ENCODE measurements around the gene DUS1L.

DUS1L gene

GRCh38 chr17:82100502-82101298, 35.1 kb upstream of the DUS1L start:
- DNase-seq = no peak

- DNase-seq = no peak
Observed at GRCh38 chr17:82098939-82099763, 33.5 kb upstream of the DUS1L start.

GRCh38 chr17:82098169-82098938, 32.8 kb upstream of the DUS1L start, which contains the start of gene FASN:
FASN (minus strand) TSS chr17:82098236; CDS start chr17:82096445, 1,791 bp downstream.
- peak; percentile 53 for DNase-seq

GRCh38 chr17:82097919-82098168, 32.2 kb upstream of the DUS1L start:
- no peak for DNase-seq

- DNase-seq = no peak
Observed at GRCh38 chr17:82097184-82097918, 31.7 kb upstream of the DUS1L start.

GRCh38 chr17:82096709-82097183, 31.1 kb upstream of the DUS1L start:
- DNase-seq = no peak

- DNase-seq = no peak
Observed at GRCh38 chr17:82095777-82096708, 30.4 kb upstream of the DUS1L start.

GRCh38 chr17:82094931-82095776, 29.6 kb upstream of the DUS1L start:
- no peak for DNase-seq

GRCh38 chr17:82092995-82093751, 27.6 kb upstream of the DUS1L start:
- DNase-seq = no peak

- DNase-seq = no peak
Observed at GRCh38 chr17:82092628-82092994, 27.0 kb upstream of the DUS1L start.

GRCh38 chr17:82092094-82092586, 26.5 kb upstream of the DUS1L start:
- no peak for DNase-seq

GRCh38 chr17:82091264-82092066, 25.9 kb upstream of the DUS1L start:
- no peak for DNase-seq

GRCh38 chr17:82090549-82091263, 25.1 kb upstream of the DUS1L start:
- DNase-seq = no peak

GRCh38 chr17:82089723-82090548, 24.3 kb upstream of the DUS1L start:
- DNase-seq = no peak

GRCh38 chr17:82088838-82089722, 23.5 kb upstream of the DUS1L start:
- DNase-seq = no peak

Data from SIG-M5 (cell line).